Measurements from ENCODE around the gene SQOR. TPM values are rescaled to one million over a fixed set of nuclear protein-coding genes. Genes with fewer than 3 reads are reported as not detected.

Gene SQOR
- 82.3 and 158 TPM in 2 replicates for total RNA-seq

GRCh38 chr15:45634432-45635190, at the start of gene SQOR:
TSS of gene SQOR (plus strand) at chr15:45635029. CDS start at chr15:45658924, 23,895 bp downstream.

GRCh38 chr15:45587095-45587862, 47.5 kb upstream of the SQOR start, which contains the start of gene BLOC1S6:
TSS of gene BLOC1S6 (plus strand) at chr15:45587379. CDS start at chr15:45587444, 65 bp downstream.

Other genes with a start within 250 kb of the SQOR start
- 9.3 and 10.8 TPM in 2 replicates for gene SLC30A4, start 112.3 kb upstream of the SQOR start, total RNA-seq
- 83.4 and 99.9 TPM in 2 replicates for gene BLOC1S6, start 47.6 kb upstream of the SQOR start, total RNA-seq